Muscle of back (tissue), 13 donors: ENCODE data around the gene OLA1. TPM values are rescaled to one million over a fixed set of nuclear protein-coding genes. Genes with fewer than 3 reads are reported as not detected.
"Not testable (repeated sequence)": the region's sequence is repeated elsewhere in the genome, so short reads cannot be mapped to it uniquely, and the experiment has no call there.

Experiments
- DNase-seq, 3 donors: peaks; one replicate each; pipeline versions ENCODE4 v3.0.0 to v3.0.0-alpha.2; 2013
- long read RNA-seq, 9 donors: transcript quantifications; one replicate each; lab custom pipeline, GENCODE V29; 2026
- polyA plus RNA-seq, 10 donors: library from polyadenylated mRNA; unstranded; fragments of 120-200 nt; gene quantifications; one replicate each; pipeline ENCODE4 v1.2.1, GENCODE V29; 2013; ENCODE audit not compliant: insufficient read length in 10 of 10

The OLA1 gene
- polyA plus RNA-seq = 100 to 1,000 TPM; 179 to 312 (median 227) TPM
- long read RNA-seq, donor 1, full-length matches to known transcripts = 56 of 114 reads
- long read RNA-seq, donor 1, partial matches to known transcripts = 58 of 114 reads
- long read RNA-seq, donor 1, other reads (novel, unspliced or antisense) = 0 of 114 reads
- long read RNA-seq, donor 2, full-length matches to known transcripts = 64 of 104 reads
- long read RNA-seq, donor 2, partial matches to known transcripts = 40 of 104 reads
- long read RNA-seq, donor 2, other reads (novel, unspliced or antisense) = 0 of 104 reads
- long read RNA-seq, donor 3 = 0 reads
- long read RNA-seq, donor 4, full-length matches to known transcripts = 43 of 96 reads
- long read RNA-seq, donor 4, partial matches to known transcripts = 53 of 96 reads
- long read RNA-seq, donor 4, other reads (novel, unspliced or antisense) = 0 of 96 reads
- long read RNA-seq, donor 5, full-length matches to known transcripts = 49 of 90 reads
- long read RNA-seq, donor 5, partial matches to known transcripts = 41 of 90 reads
- long read RNA-seq, donor 5, other reads (novel, unspliced or antisense) = 0 of 90 reads
- long read RNA-seq, donor 6, full-length matches to known transcripts = 80 of 166 reads
- long read RNA-seq, donor 6, partial matches to known transcripts = 86 of 166 reads
- long read RNA-seq, donor 6, other reads (novel, unspliced or antisense) = 0 of 166 reads
- long read RNA-seq, donor 7, full-length matches to known transcripts = 46 of 87 reads
- long read RNA-seq, donor 7, partial matches to known transcripts = 41 of 87 reads
- long read RNA-seq, donor 7, other reads (novel, unspliced or antisense) = 0 of 87 reads
- long read RNA-seq, donor 8, full-length matches to known transcripts = 31 of 47 reads
- long read RNA-seq, donor 8, partial matches to known transcripts = 16 of 47 reads
- long read RNA-seq, donor 8, other reads (novel, unspliced or antisense) = 0 of 47 reads
- long read RNA-seq, donor 9, full-length matches to known transcripts = 4 of 4 reads
- long read RNA-seq, donor 9, partial matches to known transcripts = 0 of 4 reads
- long read RNA-seq, donor 9, other reads (novel, unspliced or antisense) = 0 of 4 reads

- DNase-seq = peak; percentile 96 to 97 (median 96)
These were observed at the start of gene OLA1 for GRCh38 chr2:174248187-174248997. Gene OLA1 (minus strand): TSS chr2:174248532. CDS start chr2:174246815, 1,717 bp downstream.

GRCh38 chr2:174292908-174293307, 44.6 kb upstream of the OLA1 start:
- no peak for DNase-seq

- DNase-seq = no peak
These were observed 37.8 kb upstream of the OLA1 start for GRCh38 chr2:174286172-174286571.

- peak in 1 of 3 donors; percentile 13 for DNase-seq
These were observed 34.1 kb upstream of the OLA1 start for GRCh38 chr2:174282441-174282840.

- no peak for DNase-seq
These were observed 33.4 kb upstream of the OLA1 start for GRCh38 chr2:174281736-174282135.

GRCh38 chr2:174280596-174280995, 32.3 kb upstream of the OLA1 start:
- peak in 1 of 3 donors; percentile 12 for DNase-seq

- DNase-seq = not testable (repeated sequence)
These were observed 21.9 kb upstream of the OLA1 start for GRCh38 chr2:174270263-174270662.

- DNase-seq = no peak
These were observed 18.0 kb upstream of the OLA1 start for GRCh38 chr2:174266288-174266687.

- DNase-seq = no peak
These were observed 15.7 kb upstream of the OLA1 start for GRCh38 chr2:174263997-174264396.

GRCh38 chr2:174259981-174260380, 11.6 kb upstream of the OLA1 start:
- peak in 2 of 3 donors; percentile 19 to 37 for DNase-seq

GRCh38 chr2:174254267-174254666, 5.9 kb upstream of the OLA1 start:
- DNase-seq = no peak

- no peak for DNase-seq
These were observed 763 bp upstream of the OLA1 start for GRCh38 chr2:174248998-174249592.

GRCh38 chr2:174247474-174248186, 702 bp downstream of the OLA1 start:
- DNase-seq = peak in 1 of 3 donors; percentile 24

- no peak for DNase-seq
These were observed 1.4 kb downstream of the OLA1 start for GRCh38 chr2:174246944-174247381.

GRCh38 chr2:174245628-174246027, 2.7 kb downstream of the OLA1 start:
- DNase-seq = not testable (repeated sequence)

- no peak for DNase-seq
These were observed 3.3 kb downstream of the OLA1 start for GRCh38 chr2:174245065-174245464.

GRCh38 chr2:174243812-174244211, 4.5 kb downstream of the OLA1 start:
- no peak for DNase-seq

- DNase-seq = no peak
These were observed 8.2 kb downstream of the OLA1 start for GRCh38 chr2:174240097-174240496.

- no peak for DNase-seq
These were observed 11.9 kb downstream of the OLA1 start for GRCh38 chr2:174236429-174236828.

GRCh38 chr2:174235680-174236079, 12.7 kb downstream of the OLA1 start:
- no peak for DNase-seq
